ENCODE results near the gene EEF2K.

EEF2K gene

GRCh38 chr16:22327446-22327775 is 121.3 kb downstream of the EEF2K start:
- no peak for TF ChIP-seq CSRNP3 (CRISPR knock-in tag; IDR thresholded peaks at IDR 0.05)
- TF ChIP-seq SNAI2 (CRISPR knock-in tag; IDR thresholded peaks at IDR 0.05), result no peak
- TF ChIP-seq ZC3H10 (CRISPR knock-in tag; IDR thresholded peaks at IDR 0.05), result no peak
- TF ChIP-seq GLIS3 (CRISPR knock-in tag; IDR thresholded peaks at IDR 0.05), result no peak
- TF ChIP-seq RARB (CRISPR knock-in tag; IDR thresholded peaks at IDR 0.05), result no peak
- TF ChIP-seq CSDC2 (CRISPR knock-in tag; IDR thresholded peaks at IDR 0.05), result no peak
- no peak for TF ChIP-seq ARNTL (CRISPR knock-in tag; IDR thresholded peaks at IDR 0.05; ENCODE audit: borderline replicate concordance, low read depth)
- ATAC-seq, result no peak

- ATAC-seq, result no peak
- TF ChIP-seq ZFP30 (CRISPR knock-in tag; IDR thresholded peaks at IDR 0.05) (no peak), ZNF565 (CRISPR knock-in tag; conservative IDR thresholded peaks at IDR 0.05; ENCODE audit: low read depth) (no peak), CSRNP3 (CRISPR knock-in tag; IDR thresholded peaks at IDR 0.05) (no peak), RARB (CRISPR knock-in tag; IDR thresholded peaks at IDR 0.05) (no peak), CREB5 (CRISPR knock-in tag; IDR thresholded peaks at IDR 0.05; ENCODE audit: low read depth) (no peak), ARNTL (CRISPR knock-in tag; IDR thresholded peaks at IDR 0.05; ENCODE audit: borderline replicate concordance, low read depth) (no peak), POU6F1 (CRISPR knock-in tag; IDR thresholded peaks at IDR 0.05; ENCODE audit: borderline replicate concordance, low read depth) (no peak), GLIS3 (CRISPR knock-in tag; IDR thresholded peaks at IDR 0.05) (no peak), ZC3H10 (CRISPR knock-in tag; IDR thresholded peaks at IDR 0.05) (no peak), TOX (CRISPR knock-in tag; IDR thresholded peaks at IDR 0.05; ENCODE audit: borderline replicate concordance) (no peak), TSHZ2 (CRISPR knock-in tag; IDR thresholded peaks at IDR 0.05) (no peak), ISL1 (CRISPR knock-in tag; IDR thresholded peaks at IDR 0.05) (no peak), PATZ1 (CRISPR knock-in tag; IDR thresholded peaks at IDR 0.05; ENCODE audit: borderline replicate concordance) (no peak), ESRRG (CRISPR knock-in tag; IDR thresholded peaks at IDR 0.05) (no peak), SNAI2 (CRISPR knock-in tag; IDR thresholded peaks at IDR 0.05) (no peak), CSDC2 (CRISPR knock-in tag; IDR thresholded peaks at IDR 0.05) (no peak), ZFP3 (CRISPR knock-in tag; IDR thresholded peaks at IDR 0.05) (no peak), OSR1 (CRISPR knock-in tag; IDR thresholded peaks at IDR 0.05) (no peak), ZNF70 (CRISPR knock-in tag; IDR thresholded peaks at IDR 0.05) (no peak), TCF4 (CRISPR knock-in tag; IDR thresholded peaks at IDR 0.05; ENCODE audit: borderline replicate concordance) (no peak)
Observed at GRCh38 chr16:22328081-22328725, 122.1 kb downstream of the EEF2K start.

Data from SK-N-SH treated with all-trans-retinoic acid at 6 μM for 48 hours (cell line).